HG02885 (cell line): ENCODE measurements around the gene STARD10.

Experiments
- ATAC-seq: cut with Tn5 transposase; IDR thresholded peaks from one replicate; pipeline ENCODE4 v1.9.1; 2021; ENCODE audit warnings: mild to moderate bottlenecking; ENCODE audit not compliant: unreplicated experiment, poor library complexity

STARD10 gene

GRCh38 chr11:72716788-72717435 lies 76.9 kb downstream of the STARD10 start:
- no peak for ATAC-seq

- ATAC-seq, result no peak
These were observed 77.6 kb downstream of the STARD10 start for GRCh38 chr11:72716290-72716689.

- no peak for ATAC-seq
These were observed 81.0 kb downstream of the STARD10 start for GRCh38 chr11:72712841-72713240.

GRCh38 chr11:72712168-72712751 lies 81.6 kb downstream of the STARD10 start:
- no peak for ATAC-seq

- ATAC-seq, result no peak
These were observed 82.7 kb downstream of the STARD10 start for GRCh38 chr11:72711141-72711540.

GRCh38 chr11:72710278-72710677 lies 83.6 kb downstream of the STARD10 start:
- no peak for ATAC-seq

- ATAC-seq, result no peak
These were observed 84.2 kb downstream of the STARD10 start for GRCh38 chr11:72709478-72710238.

- no peak for ATAC-seq
These were observed 86.8 kb downstream of the STARD10 start for GRCh38 chr11:72707032-72707431.

GRCh38 chr11:72706579-72706978 lies 87.3 kb downstream of the STARD10 start:
- no peak for ATAC-seq

GRCh38 chr11:72705442-72706365 lies 88.1 kb downstream of the STARD10 start:
- ATAC-seq, result no peak

GRCh38 chr11:72704783-72705265 lies 89.0 kb downstream of the STARD10 start:
- no peak for ATAC-seq
